ENCODE data around the gene DPYSL3.

DPYSL3 gene

GRCh38 chr5:147490989-147491388, 18.9 kb downstream of the DPYSL3 start:
- TF ChIP-seq GATA2 (IDR thresholded peaks at IDR 0.05; ENCODE audit: low read depth, low read length), result no peak
- TF ChIP-seq GATA3 (IDR thresholded peaks at IDR 0.05; ENCODE audit: low read depth, low read length), result no peak

DNA sequence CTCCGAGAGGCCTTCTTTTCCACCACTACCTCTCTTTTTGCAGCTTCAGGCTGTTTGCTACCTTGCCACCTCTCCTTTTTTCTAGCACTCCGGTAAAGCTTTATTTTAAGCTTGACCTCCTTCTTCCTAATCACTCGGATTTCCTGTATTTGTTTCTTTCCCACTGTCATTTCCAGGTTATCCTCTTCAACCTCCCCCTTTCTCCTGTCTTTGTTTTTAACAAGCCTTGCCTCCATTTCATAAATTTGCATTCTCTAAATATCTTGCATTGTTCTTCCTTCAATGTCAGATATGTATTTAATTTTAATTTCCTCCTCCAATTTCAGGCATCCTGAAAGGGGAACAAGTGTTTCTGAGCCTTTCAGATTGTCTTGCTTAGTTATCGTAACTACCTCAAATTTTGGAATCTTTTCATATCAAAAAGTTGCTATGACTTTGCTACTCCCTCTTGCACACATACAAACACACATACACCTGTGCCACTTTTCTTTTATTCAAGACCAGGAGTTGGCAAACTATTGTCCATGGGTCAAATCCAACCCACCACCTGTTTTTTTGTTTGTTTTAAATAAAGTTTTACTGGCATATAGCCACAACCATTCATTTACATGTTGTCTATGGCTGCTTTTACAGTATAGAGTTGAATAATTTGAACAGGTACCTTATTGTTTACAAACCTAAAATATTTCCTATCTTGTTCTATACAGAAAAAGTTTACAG, 22.7 kb downstream of the DPYSL3 start:
- no peak for TF ChIP-seq GATA3 (IDR thresholded peaks at IDR 0.05; ENCODE audit: low read depth, low read length)
- no peak for TF ChIP-seq GATA2 (IDR thresholded peaks at IDR 0.05; ENCODE audit: low read depth, low read length)

GRCh38 chr5:147485814-147486213, 24.1 kb downstream of the DPYSL3 start:
- TF ChIP-seq GATA2 (IDR thresholded peaks at IDR 0.05; ENCODE audit: low read depth, low read length) (no peak), GATA3 (IDR thresholded peaks at IDR 0.05; ENCODE audit: low read depth, low read length) (no peak)

DNA sequence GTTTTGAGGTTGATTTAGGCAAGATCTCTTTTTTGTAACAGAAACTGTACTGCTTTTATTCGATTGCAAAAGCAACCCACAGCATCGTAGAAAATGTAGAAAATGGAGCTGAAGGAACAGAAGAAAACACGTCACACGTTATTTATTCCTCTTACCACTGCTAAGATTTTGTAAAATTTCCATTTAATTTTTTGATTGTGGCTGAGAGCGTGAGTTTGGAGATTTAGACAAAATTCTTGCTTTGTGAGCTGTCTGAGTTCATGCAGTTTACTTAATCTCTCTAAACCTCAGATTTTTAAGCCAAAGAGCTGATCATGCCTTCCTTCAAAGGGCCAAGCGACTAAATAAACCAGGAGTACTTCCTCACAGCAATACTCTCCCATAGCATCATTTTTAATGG, 24.8 kb downstream of the DPYSL3 start:
- TF ChIP-seq GATA3 (IDR thresholded peaks at IDR 0.05; ENCODE audit: low read depth, low read length), result no peak

DNA sequence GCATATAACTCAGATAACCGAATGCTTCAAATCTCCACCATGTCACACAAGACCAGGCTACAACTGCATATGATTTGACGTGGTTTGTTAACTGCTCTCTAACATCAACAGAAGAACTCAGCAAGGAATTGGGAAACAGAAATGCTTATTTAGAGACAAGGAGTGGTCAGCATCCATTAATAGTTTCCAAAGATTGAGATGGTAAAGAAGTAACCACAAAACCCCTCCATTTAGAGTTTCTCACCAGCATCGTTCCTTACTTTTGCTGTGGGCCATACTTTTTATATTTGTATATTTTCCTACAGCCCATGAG, 25.2 kb downstream of the DPYSL3 start:
- no peak for TF ChIP-seq GATA3 (IDR thresholded peaks at IDR 0.05; ENCODE audit: low read depth, low read length)
- TF ChIP-seq GATA2 (IDR thresholded peaks at IDR 0.05; ENCODE audit: low read depth, low read length), result no peak

DNA sequence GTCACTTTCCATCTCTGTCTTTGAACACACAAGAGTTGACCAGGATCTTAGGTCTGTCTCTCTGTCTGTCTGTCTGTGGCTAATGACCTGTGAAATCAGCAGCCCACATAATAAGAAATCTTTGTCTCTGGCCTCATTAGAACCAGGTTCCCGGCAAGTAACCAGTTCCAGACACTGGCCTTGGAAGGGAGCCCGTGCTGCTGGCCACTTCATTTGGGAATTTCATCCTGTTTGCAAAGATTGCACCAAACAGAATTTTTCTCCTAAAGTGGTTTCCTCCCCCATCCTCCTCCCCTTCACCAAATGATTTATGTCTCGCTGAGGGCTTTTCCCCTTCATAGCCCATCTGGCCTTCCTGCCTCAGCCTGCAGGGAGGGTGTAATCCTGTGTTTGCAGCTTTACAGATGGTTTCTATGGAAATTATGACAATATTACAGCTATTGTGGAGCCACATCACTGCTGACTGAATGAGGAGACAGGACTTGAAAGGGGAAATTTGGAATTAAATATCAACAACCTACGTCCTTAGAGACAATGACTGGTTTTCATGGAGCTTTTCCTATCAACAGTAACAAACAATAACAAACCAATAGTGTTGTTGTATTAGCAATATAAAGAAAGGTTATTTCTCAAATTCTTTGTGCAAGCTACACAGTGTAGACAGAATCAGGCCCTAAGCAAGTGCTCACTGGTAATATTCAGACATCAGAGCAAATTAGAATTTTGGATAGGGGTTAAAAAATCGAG, 25.7 kb downstream of the DPYSL3 start:
- TF ChIP-seq GATA2 (IDR thresholded peaks at IDR 0.05; ENCODE audit: low read depth, low read length) (no peak; the same call in 1 of the 2 replicates), GATA3 (IDR thresholded peaks at IDR 0.05; ENCODE audit: low read depth, low read length) (no peak)

DNA sequence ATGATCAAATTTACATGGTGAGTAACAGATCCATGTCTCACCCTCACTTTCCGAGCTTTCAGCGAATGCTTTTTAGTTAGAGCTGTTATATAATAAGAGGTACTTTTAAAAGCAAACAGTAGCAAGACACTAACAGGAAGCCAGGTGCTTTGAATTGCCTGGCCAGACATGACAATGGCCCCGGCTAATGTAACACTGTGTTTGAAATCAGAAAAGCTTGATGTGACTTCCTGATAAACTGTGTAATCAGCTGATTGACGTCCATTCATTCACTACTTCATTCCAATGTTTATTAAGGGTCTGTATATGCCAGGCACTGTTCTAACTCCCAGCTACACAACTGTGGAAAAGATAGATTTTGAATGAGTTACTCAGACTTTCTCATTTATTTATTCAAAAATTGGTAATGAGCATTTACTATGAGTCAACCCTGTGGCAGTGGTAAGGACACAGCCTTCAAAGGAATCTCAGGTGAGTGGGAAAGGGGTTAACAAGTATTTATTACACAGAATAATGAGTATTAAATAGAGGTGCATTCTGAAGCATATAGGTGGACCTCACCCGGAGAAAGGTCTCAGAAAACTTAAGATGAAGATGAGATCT, 26.6 kb downstream of the DPYSL3 start:
- no peak for TF ChIP-seq GATA2 (IDR thresholded peaks at IDR 0.05; ENCODE audit: low read depth, low read length)
- no peak for TF ChIP-seq GATA3 (IDR thresholded peaks at IDR 0.05; ENCODE audit: low read depth, low read length)

DNA sequence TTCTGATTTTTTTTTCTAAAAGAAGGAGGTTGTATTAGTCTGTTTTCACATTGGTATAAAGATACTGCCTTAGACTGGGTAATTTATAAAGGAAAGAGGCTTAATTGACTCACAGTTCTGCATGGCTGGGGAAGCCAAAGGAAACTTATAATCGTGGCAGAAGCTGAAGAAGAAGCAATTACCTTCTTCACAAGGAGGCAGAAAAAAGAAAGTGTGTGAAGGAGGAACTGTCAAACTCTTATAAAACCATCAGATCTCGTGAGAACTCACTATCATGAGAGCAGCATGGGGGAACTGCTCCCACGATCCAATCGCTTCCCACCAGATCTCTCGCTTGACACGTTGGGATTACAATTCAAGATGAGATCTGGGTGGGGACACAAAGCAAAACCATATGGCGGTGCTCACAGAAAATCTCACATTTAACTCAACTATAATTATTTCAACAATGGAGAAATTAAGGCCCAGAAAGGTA, 27.1 kb downstream of the DPYSL3 start:
- TF ChIP-seq GATA3 (IDR thresholded peaks at IDR 0.05; ENCODE audit: low read depth, low read length) (no peak), GATA2 (IDR thresholded peaks at IDR 0.05; ENCODE audit: low read depth, low read length) (no peak)

GRCh38 chr5:147481874-147482705, 27.8 kb downstream of the DPYSL3 start:
- TF ChIP-seq GATA3 (IDR thresholded peaks at IDR 0.05; ENCODE audit: low read depth, low read length) (no peak), GATA2 (IDR thresholded peaks at IDR 0.05; ENCODE audit: low read depth, low read length) (no peak)

GRCh38 chr5:147481376-147481775, 28.5 kb downstream of the DPYSL3 start:
- no peak for TF ChIP-seq GATA2 (IDR thresholded peaks at IDR 0.05; ENCODE audit: low read depth, low read length)
- no peak for TF ChIP-seq GATA3 (IDR thresholded peaks at IDR 0.05; ENCODE audit: low read depth, low read length)

- TF ChIP-seq GATA2 (IDR thresholded peaks at IDR 0.05; ENCODE audit: low read depth, low read length) (no peak), GATA3 (IDR thresholded peaks at IDR 0.05; ENCODE audit: low read depth, low read length) (no peak)
These were observed 29.9 kb downstream of the DPYSL3 start for GRCh38 chr5:147479949-147480348.

- TF ChIP-seq GATA3 (IDR thresholded peaks at IDR 0.05; ENCODE audit: low read depth, low read length), result 0 out of 2 replicates have a peak, but pooled peaks have one; percentile 32
- peak; percentile 71 for TF ChIP-seq GATA2 (IDR thresholded peaks at IDR 0.05; ENCODE audit: low read depth, low read length)
These were observed 30.4 kb downstream of the DPYSL3 start for GRCh38 chr5:147479444-147479843.

DNA sequence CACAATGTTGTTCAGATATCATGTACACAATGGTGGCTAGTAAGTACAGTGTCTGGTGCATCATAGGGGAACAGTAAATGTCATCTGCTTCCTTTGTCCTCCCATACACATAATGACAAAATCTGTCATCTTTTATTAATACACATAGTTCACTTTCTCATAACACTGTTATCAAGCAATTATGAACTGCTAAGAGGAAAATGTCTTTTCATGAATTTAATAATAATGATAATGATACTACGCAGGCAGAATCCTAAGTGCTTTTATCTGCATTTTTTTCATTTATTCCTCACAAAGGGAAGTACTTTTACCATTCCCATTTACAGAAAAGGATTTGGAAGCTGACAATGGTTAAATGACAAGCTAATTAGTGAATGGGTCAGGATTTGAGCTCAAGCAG, 35.7 kb downstream of the DPYSL3 start:
- no peak for TF ChIP-seq GATA3 (IDR thresholded peaks at IDR 0.05; ENCODE audit: low read depth, low read length)
- TF ChIP-seq GATA2 (IDR thresholded peaks at IDR 0.05; ENCODE audit: low read depth, low read length), result no peak
